Trophoblast cell (in vitro differentiated cells and primary cell): ENCODE data around the gene DNAJB9.

ENCODE experiments used
- DNase-seq, 2 donors: peaks; one replicate each; pipeline ENCODE4 v3.0.0-alpha.2; 2016
- H2AFZ ChIP-seq: 2 replicates; pipeline ENCODE4 v1.6.1; 2013; ENCODE audit warnings: low read length, moderate library complexity, mild to moderate bottlenecking; ENCODE audit not compliant: insufficient read depth, poor library complexity
- H2AK5ac ChIP-seq: 2 replicates; pipeline ENCODE4 v1.6.1; 2013; ENCODE audit warnings: mild to moderate bottlenecking, low read length
- H2BK120ac ChIP-seq: 2 replicates; pipeline ENCODE4 v1.6.1; 2013; ENCODE audit warnings: low read length, mild to moderate bottlenecking, moderate library complexity; ENCODE audit not compliant: insufficient read depth, poor library complexity
- H2BK12ac ChIP-seq: 2 replicates; pipeline ENCODE4 v1.6.1; 2013; ENCODE audit warnings: mild to moderate bottlenecking, low read length, moderate library complexity
- H2BK5ac ChIP-seq: 2 replicates; pipeline ENCODE4 v1.6.1; 2013; ENCODE audit warnings: low read length, low read depth, moderate library complexity, mild to moderate bottlenecking; ENCODE audit not compliant: poor library complexity
- H3K14ac ChIP-seq: 2 replicates; pipeline ENCODE4 v1.6.1; 2013; ENCODE audit warnings: mild to moderate bottlenecking, low read length
- H3K18ac ChIP-seq: 2 replicates; pipeline ENCODE4 v1.6.1; 2013; ENCODE audit warnings: mild to moderate bottlenecking, low read length
- H3K23ac ChIP-seq: 2 replicates; pipeline ENCODE4 v1.6.1; 2013; ENCODE audit warnings: low read length
- H3K27ac ChIP-seq: 2 replicates; pipeline ENCODE4 v1.5.1; 2013; ENCODE audit warnings: low read depth, mild to moderate bottlenecking, inconsistent platforms, low read length, moderate library complexity
- H3K27me3 ChIP-seq: 2 replicates; pipeline ENCODE4 v1.6.1; 2013; ENCODE audit warnings: inconsistent platforms, mild to moderate bottlenecking, low read length, moderate library complexity; ENCODE audit not compliant: insufficient read depth
- H3K36me3 ChIP-seq, 2 experiments: 1 replicate in 1 of 2; 2 replicates in 1 of 2; pipeline ENCODE4 v1.6.1; 2013; ENCODE audit warnings: low read length in 2 of 2, mild to moderate bottlenecking in 2 of 2, moderate library complexity in 1 of 2; ENCODE audit not compliant: insufficient read depth in 2 of 2, control insufficient read depth in 1 of 2
- H3K4ac ChIP-seq: 2 replicates; pipeline ENCODE4 v1.6.1; 2013; ENCODE audit warnings: low read depth, mild to moderate bottlenecking, low read length, moderate library complexity
- H3K4me1 ChIP-seq, 2 experiments: 1 replicate in 1 of 2; 2 replicates in 1 of 2; pipeline ENCODE4 v1.6.1; 2013; ENCODE audit warnings: low read length in 2 of 2, mild to moderate bottlenecking in 2 of 2, moderate library complexity in 1 of 2; ENCODE audit not compliant: insufficient read depth in 2 of 2, control insufficient read depth in 1 of 2
- H3K4me2 ChIP-seq: 2 replicates; pipeline ENCODE4 v1.6.1; 2013; ENCODE audit warnings: inconsistent platforms, mild to moderate bottlenecking, low read length, moderate library complexity
- H3K4me3 ChIP-seq: 2 replicates; pipeline ENCODE4 v1.5.1; 2013; ENCODE audit warnings: mild to moderate bottlenecking, low read depth, low read length, inconsistent platforms
- H3K79me1 ChIP-seq: one replicate; pipeline ENCODE4 v1.6.1; 2013; ENCODE audit warnings: low read length
- H3K79me2 ChIP-seq: 2 replicates; pipeline ENCODE4 v1.6.1; 2013; ENCODE audit warnings: low read length, mild to moderate bottlenecking; ENCODE audit not compliant: control insufficient read depth, insufficient read depth, poor library complexity
- H3K9ac ChIP-seq: 2 replicates; pipeline ENCODE4 v1.6.1; 2013; ENCODE audit warnings: mild to moderate bottlenecking, low read length
- H3K9me3 ChIP-seq: 2 replicates; pipeline ENCODE4 v1.6.1; 2013; ENCODE audit warnings: low read depth, mild to moderate bottlenecking, control low read depth, inconsistent platforms, low read length; ENCODE audit not compliant: insufficient read depth
- H4K12ac ChIP-seq: 2 replicates; pipeline ENCODE4 v1.6.1; 2013; ENCODE audit warnings: low read depth, mild to moderate bottlenecking, low read length, moderate library complexity
- H4K8ac ChIP-seq: 2 replicates; pipeline ENCODE4 v1.6.1; 2013; ENCODE audit warnings: low read depth, mild to moderate bottlenecking, low read length, moderate library complexity
- H4K91ac ChIP-seq: one replicate; pipeline ENCODE4 v1.6.1; 2013; ENCODE audit warnings: low read depth, mild to moderate bottlenecking, low read length, moderate library complexity
- WGBS: extraction: QIAGEN DNeasy Blood & Tissue Kit; methylation state at CpG from one replicate; pipeline ENCODE4 v1.1.7; 2013; ENCODE audit warnings: missing lambda C conversion rate; ENCODE audit not compliant: insufficient read length, insufficient coverage; ENCODE audit errors: extremely low coverage; 5-methylcytosine and 5-hydroxymethylcytosine counted together

Gene DNAJB9

DNA sequence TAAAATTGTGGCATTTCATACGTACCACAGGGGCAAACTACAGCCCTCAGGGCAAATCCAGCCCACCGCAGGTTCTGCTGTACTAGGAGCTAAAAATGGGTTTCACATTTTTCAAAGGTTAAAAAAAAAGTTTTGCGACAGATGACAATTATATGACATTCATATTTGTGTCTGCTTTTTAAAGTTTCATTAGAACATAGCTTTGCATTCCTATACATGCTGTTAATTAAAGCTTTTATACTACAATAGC, 43.0 kb upstream of the DNAJB9 start:
- no peak overlapping the region for H2AFZ ChIP-seq
- H4K12ac ChIP-seq = peak overlapping the region; percentile 60
- H3K4me2 ChIP-seq = peak overlapping the region; percentile 73
- no peak overlapping the region for H2AK5ac ChIP-seq
- peak overlapping the region; percentile 72 for H4K8ac ChIP-seq
- no peaks in the 10 kb centered on the region for H3K9me3 ChIP-seq
- H3K4ac ChIP-seq = no peak overlapping the region
- H3K18ac ChIP-seq = no peak overlapping the region
- peak overlapping the region; percentile 44 for H4K91ac ChIP-seq
- H2BK120ac ChIP-seq = no peak overlapping the region
- peaks cover 4 to 8% of the 10 kb centered on the region in 2 experiments for H3K4me1 ChIP-seq
- DNase-seq = no peak
- peak overlapping the region; percentile 63 for H3K27ac ChIP-seq
- H3K36me3 ChIP-seq = no peaks in the 10 kb centered on the region
- H3K79me1 ChIP-seq = peaks cover 4% of the 10 kb centered on the region
- H3K23ac ChIP-seq = no peak overlapping the region
- H2BK5ac ChIP-seq = no peak overlapping the region
- peak overlapping the region; percentile 23 for H3K9ac ChIP-seq
- H3K79me2 ChIP-seq = peaks cover 6% of the 10 kb centered on the region
- no CpG with 5 or more reads among the region's 3 CpGs for WGBS
- no peaks in the 10 kb centered on the region for H3K27me3 ChIP-seq
- no peak overlapping the region for H2BK12ac ChIP-seq
- no peak overlapping the region for H3K14ac ChIP-seq
- H3K4me3 ChIP-seq = peak overlapping the region; percentile 95

GRCh38 chr7:108528183-108528712, 41.4 kb upstream of the DNAJB9 start:
- H3K14ac ChIP-seq = no peak overlapping the region
- H2AFZ ChIP-seq = no peak overlapping the region
- no peak overlapping the region for H2BK12ac ChIP-seq
- no peaks in the 10 kb centered on the region for H3K27me3 ChIP-seq
- H3K36me3 ChIP-seq = no peaks in the 10 kb centered on the region
- peak overlapping the region; percentile 62 for H4K8ac ChIP-seq
- H3K79me1 ChIP-seq = peaks cover 4% of the 10 kb centered on the region
- DNase-seq = peak; percentile 22 to 68
- no peaks in the 10 kb centered on the region for H3K9me3 ChIP-seq
- no peak overlapping the region for H4K12ac ChIP-seq
- no peak overlapping the region for H3K18ac ChIP-seq
- H3K4me3 ChIP-seq = no peak overlapping the region
- no peak overlapping the region for H3K23ac ChIP-seq
- H2BK5ac ChIP-seq = peak overlapping the region; percentile 37
- no peak overlapping the region for H3K4ac ChIP-seq
- no peak overlapping the region for H2AK5ac ChIP-seq
- WGBS = no CpG with 5 or more reads among the region's 6 CpGs
- H2BK120ac ChIP-seq = no peak overlapping the region
- H4K91ac ChIP-seq = no peak overlapping the region
- H3K9ac ChIP-seq = no peak overlapping the region
- no peak overlapping the region for H3K27ac ChIP-seq
- peaks cover 4 to 7% of the 10 kb centered on the region in 2 experiments for H3K4me1 ChIP-seq
- peaks cover 3% of the 10 kb centered on the region for H3K79me2 ChIP-seq
- H3K4me2 ChIP-seq = no peak overlapping the region

DNA sequence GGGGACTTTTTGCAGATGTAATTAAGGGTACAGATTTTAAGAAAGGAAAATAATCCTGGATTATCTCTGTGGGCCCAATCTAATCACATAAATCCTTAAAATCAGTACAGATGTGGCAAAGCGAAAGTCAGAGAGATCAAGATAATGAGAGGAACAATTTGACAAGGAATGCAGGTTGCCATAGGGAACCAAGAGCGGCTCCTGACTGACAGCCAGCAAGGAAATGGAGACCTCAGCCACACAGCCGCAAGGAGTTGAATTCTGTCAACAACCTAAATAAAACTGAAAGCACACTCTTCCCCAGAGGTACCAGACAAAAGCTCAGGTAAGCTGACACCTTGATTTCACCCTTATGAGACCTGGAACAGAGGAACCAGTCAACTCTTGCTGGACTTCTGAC, 40.3 kb upstream of the DNAJB9 start:
- Histone ChIP-seq H4K12ac (no peak overlapping the region), H2AK5ac (no peak overlapping the region), H3K14ac (no peak overlapping the region), H2BK120ac (no peak overlapping the region), H4K91ac (no peak overlapping the region), H3K9me3 (no peaks in the 10 kb centered on the region), H3K4me1 (peaks cover 4 to 6% of the 10 kb centered on the region in 2 experiments), H3K4me3 (no peak overlapping the region), H3K18ac (no peak overlapping the region), H2AFZ (no peak overlapping the region), H3K27ac (no peak overlapping the region), H3K4me2 (no peak overlapping the region), H3K23ac (no peak overlapping the region), H3K4ac (no peak overlapping the region), H2BK5ac (no peak overlapping the region), H2BK12ac (no peak overlapping the region), H3K9ac (no peak overlapping the region), H3K79me2 (peaks cover 2% of the 10 kb centered on the region), H3K36me3 (no peaks in the 10 kb centered on the region), H3K79me1 (peaks cover 4% of the 10 kb centered on the region), H4K8ac (no peak overlapping the region), H3K27me3 (no peaks in the 10 kb centered on the region)
- WGBS = no CpG with 5 or more reads among the region's 3 CpGs
- peak; percentile 33 to 62 for DNase-seq

DNA sequence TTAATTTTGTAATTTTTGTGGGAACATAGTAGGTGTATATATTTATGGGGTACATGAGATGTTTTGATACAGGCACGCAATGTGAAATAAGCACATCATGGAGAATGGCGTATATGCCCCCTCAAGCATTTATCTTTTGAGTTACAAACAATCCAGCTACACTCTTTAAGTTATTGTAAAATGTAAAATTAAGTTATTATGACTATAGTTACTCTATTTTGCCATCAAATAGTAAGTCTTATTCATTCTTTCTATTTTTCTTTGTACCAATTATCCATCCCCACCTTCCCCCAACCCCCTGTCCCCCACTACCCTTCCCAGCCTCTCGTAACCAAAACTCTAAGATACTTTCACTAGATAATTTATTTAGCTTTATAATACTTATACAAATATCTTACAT, 36.0 kb upstream of the DNAJB9 start:
- WGBS = no CpG with 5 or more reads among the region's 3 CpGs
- Histone ChIP-seq H3K9me3 (no peaks in the 10 kb centered on the region), H4K91ac (no peak overlapping the region), H3K23ac (no peak overlapping the region), H4K12ac (no peak overlapping the region), H3K79me2 (no peaks in the 10 kb centered on the region), H3K4ac (no peak overlapping the region), H2AFZ (no peak overlapping the region), H3K27me3 (no peaks in the 10 kb centered on the region), H3K4me3 (no peak overlapping the region), H2BK12ac (no peak overlapping the region), H3K9ac (no peak overlapping the region), H3K4me1 (no peaks in the 10 kb centered on the region), H2BK120ac (no peak overlapping the region), H2AK5ac (no peak overlapping the region), H3K79me1 (no peaks in the 10 kb centered on the region), H3K18ac (no peak overlapping the region), H3K36me3 (no peaks in the 10 kb centered on the region), H3K27ac (no peak overlapping the region), H4K8ac (no peak overlapping the region), H3K4me2 (no peak overlapping the region), H2BK5ac (no peak overlapping the region), H3K14ac (no peak overlapping the region)
- no peak for DNase-seq
